Measurements from ENCODE around the gene PAX3. TPM values are rescaled to one million over a fixed set of nuclear protein-coding genes. Genes with fewer than 3 reads are reported as not detected.

Gene PAX3
- total and polyA plus RNA-seq, 9 of the 15 experiments (the other 6 are each of a cell fraction or from before 2014, with no cell fraction given): not detected

DNA sequence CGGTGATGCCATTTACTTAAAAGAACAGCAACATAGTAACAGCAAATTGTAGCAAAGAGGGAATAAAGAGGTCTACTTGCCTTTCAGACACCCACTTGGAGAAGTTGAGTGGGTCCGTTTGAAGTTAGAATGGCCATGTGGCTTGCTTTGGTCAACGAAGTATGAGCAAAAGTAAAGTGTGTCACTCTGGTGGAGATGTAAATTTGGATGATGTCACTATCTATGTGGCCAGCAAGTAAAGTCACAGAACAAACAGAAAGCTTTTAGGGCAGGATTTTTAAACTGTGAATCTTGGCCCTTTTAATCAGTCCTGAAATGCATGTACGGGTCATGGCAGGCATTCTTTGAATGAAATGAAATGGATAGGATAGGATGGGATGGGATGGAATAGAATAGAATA lies 120.3 kb downstream of the PAX3 start (continued):
- TF ChIP-seq, protein P1, sequence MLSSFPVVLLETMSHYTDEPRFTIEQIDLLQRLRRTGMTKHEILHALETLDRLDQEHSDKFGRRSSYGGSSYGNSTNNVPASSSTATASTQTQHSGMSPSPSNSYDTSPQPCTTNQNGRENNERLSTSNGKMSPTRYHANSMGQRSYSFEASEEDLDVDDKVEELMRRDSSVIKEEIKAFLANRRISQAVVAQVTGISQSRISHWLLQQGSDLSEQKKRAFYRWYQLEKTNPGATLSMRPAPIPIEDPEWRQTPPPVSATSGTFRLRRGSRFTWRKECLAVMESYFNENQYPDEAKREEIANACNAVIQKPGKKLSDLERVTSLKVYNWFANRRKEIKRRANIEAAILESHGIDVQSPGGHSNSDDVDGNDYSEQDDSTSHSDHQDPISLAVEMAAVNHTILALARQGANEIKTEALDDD (IDR thresholded peaks at IDR 0.05): no peak
- TF ChIP-seq LCOR (CRISPR knock-in tag; IDR thresholded peaks at IDR 0.05): no peak
- TF ChIP-seq HIVEP1 (CRISPR knock-in tag; IDR thresholded peaks at IDR 0.05): no peak

- in situ Hi-C loops (cut with MboI): no loop called here
- Histone ChIP-seq H3K27ac (ENCODE audit: extremely low read depth, low read depth, low read length) (no peak overlapping the region), H3K4me3 (no peak overlapping the region), H3K9ac (ENCODE audit: insufficient read depth in 1 of 2, low read depth in 2 of 2, low read length in 2 of 2) (no peak overlapping the region), H3K79me2 (ENCODE audit: control insufficient read depth, insufficient read depth, low read length) (no peaks in the 10 kb centered on the region), H2AFZ (ENCODE audit: low read depth, low read length) (no peak overlapping the region), H3K4me1 (replicated peaks in 1 of 2; ENCODE audit: control insufficient read depth in 2 of 2, insufficient read depth in 2 of 2, low read length in 2 of 2) (no peaks in the 10 kb centered on the region), H3K27me3 (ENCODE audit: control insufficient read depth in 2 of 2, insufficient read depth in 2 of 2, low read length in 2 of 2) (no peaks in the 10 kb centered on the region), H4K20me1 (replicated peaks; ENCODE audit: control insufficient read depth, insufficient read depth, low read length) (no peaks in the 10 kb centered on the region), H3K4me2 (ENCODE audit: insufficient read depth, low read length) (no peak overlapping the region), H3K9me3 (replicated peaks; ENCODE audit: control insufficient read depth, insufficient read depth, low read depth, low read length) (no peaks in the 10 kb centered on the region), H3K36me3 (ENCODE audit: control insufficient read depth, insufficient read depth, low read length) (no peaks in the 10 kb centered on the region), H3K9me1 (ENCODE audit: control insufficient read depth, insufficient read depth, low read length) (no peaks in the 10 kb centered on the region)
- ChIA-PET CTCF (ENCODE audit: low intra/inter-chr PET ratio) (no interaction called here), POLR2A (no interaction called here)
- intact Hi-C loops (cut with micrococcal nuclease): no loop called here
- WGBS (ENCODE audit: insufficient coverage, low coverage, missing lambda C conversion rate): 0% methylated on average over 3 of the region's 3 CpGs
- BruUV-seq (replicated peaks): no TSS peak
- ATAC-seq (no peak), DNase-seq (ENCODE audit: extremely low read depth in 1 of 4, low spot score in 3 of 4) (no peak), FAIRE-seq (no peak)
- TF ChIP-seq CREB1 (IDR thresholded peaks at IDR 0.05) (no peak), CREB1 (CRISPR knock-in tag; IDR thresholded peaks at IDR 0.05) (no peak), ZNF77 (CRISPR knock-in tag; IDR thresholded peaks at IDR 0.05) (no peak), ZFX (CRISPR knock-in tag; IDR thresholded peaks at IDR 0.05) (no peak), ZNF785 (CRISPR knock-in tag; IDR thresholded peaks at IDR 0.05) (no peak), MTA2 (IDR thresholded peaks at IDR 0.05; ENCODE audit: low read depth) (no peak), STAG1 (CRISPR knock-in tag; IDR thresholded peaks at IDR 0.05; ENCODE audit: borderline replicate concordance) (no peak)
- TF ChIP-seq, protein P2, sequence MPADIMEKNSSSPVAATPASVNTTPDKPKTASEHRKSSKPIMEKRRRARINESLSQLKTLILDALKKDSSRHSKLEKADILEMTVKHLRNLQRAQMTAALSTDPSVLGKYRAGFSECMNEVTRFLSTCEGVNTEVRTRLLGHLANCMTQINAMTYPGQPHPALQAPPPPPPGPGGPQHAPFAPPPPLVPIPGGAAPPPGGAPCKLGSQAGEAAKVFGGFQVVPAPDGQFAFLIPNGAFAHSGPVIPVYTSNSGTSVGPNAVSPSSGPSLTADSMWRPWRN (IDR thresholded peaks at IDR 0.05; ENCODE audit: low read depth): no peak
These were observed 121.9 kb downstream of the PAX3 start for GRCh38 chr2:222176890-222177289.
